GM21447 (cell line): ENCODE data around the gene MGAT2.
"Not testable (repeated sequence)": the region's sequence is repeated elsewhere in the genome, so short reads cannot be mapped to it uniquely, and the experiment has no call there.

Experiments
- ATAC-seq: cut with Tn5 transposase; IDR thresholded peaks from one replicate; pipeline ENCODE4 v1.9.1; 2021; ENCODE audit not compliant: unreplicated experiment

Gene MGAT2

DNA sequence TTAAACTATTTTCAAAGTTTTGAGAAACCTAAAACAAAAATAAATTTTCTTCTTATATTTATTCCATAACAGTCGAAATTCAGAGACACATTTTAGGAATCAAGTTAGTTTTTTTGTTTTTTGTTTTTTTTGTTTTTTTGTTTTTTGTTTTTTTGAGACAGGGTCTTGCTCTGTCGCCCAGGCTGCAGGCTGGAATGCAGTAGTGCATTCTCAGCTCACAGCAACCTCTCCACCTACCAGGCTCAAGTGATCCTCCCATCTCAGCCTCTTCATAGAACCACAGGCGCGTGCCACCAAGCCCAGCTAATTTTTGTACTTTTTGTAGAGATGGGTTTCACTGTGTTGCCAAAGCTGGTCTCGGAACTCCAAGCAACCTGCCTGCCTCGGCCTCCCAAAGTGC is 32.9 kb downstream of the MGAT2 start:
- no peak for ATAC-seq

DNA sequence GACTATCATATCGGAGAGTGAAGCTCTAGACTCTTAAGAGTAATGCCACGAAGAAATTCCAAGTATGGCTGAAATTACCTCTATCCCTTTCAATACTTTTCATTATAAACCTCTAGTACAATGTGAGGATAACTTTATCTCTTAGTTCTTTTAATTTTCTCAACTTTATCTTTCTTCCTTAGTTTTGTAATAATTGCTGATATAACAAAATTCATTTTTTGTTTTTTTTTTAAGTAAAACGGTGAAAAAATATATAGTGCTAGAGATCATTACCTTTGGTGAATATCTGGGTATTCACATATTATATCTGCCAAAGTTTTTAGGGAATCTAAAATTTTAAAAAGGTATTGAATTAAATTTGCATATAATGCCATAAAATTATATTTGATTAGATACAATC is 33.9 kb downstream of the MGAT2 start:
- no peak for ATAC-seq

DNA sequence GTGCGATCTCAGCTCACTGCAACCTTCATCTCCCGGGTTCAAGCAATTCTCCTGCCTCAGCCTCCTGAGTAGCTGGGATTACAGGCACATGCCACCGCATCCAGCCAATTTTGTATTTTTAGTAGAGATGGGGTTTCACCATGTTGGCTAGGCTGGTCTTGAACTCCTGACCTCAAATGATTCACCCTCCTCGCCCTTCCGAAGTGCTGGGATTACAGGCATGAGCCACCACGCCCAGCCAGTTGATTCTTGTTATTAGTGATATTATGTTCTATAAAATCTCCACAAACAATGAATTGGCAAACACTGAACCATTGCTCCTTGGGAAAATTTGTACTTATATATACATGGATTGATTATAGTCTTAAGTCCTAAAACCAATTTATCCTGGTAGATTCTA is 36.9 kb downstream of the MGAT2 start:
- not testable (repeated sequence) for ATAC-seq

- ATAC-seq = no peak
Observed at GRCh38 chr14:49659526-49660455, 39.2 kb downstream of the MGAT2 start.

DNA sequence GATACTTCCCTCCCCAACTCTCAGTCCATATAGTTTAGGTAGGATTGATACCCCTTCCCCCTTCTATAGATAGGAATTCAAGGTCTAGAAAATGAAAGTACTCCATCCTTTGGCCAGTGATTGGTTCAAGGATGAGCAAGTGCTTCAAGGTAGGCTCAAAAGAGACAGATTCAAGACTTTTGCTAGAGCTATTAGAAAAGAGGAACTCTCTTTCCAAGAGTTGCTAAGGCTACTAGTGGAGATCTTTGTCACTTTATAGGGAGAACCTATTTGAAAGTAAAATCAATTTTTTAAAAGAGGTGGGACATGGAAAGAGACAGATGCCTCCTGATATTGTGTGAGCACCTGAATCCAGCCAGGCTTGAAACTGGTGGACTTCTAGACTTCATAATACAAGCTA is 49.9 kb downstream of the MGAT2 start:
- ATAC-seq = no peak
